GM12878 (cell line): ENCODE data around the gene LDB2. TPM values are rescaled to one million over a fixed set of nuclear protein-coding genes. Genes with fewer than 3 reads are reported as not detected.

ENCODE experiments used
- BACH1 ChIP-seq: fragments of 450-650 bp; IDR thresholded peaks from 2 replicates; pipeline ENCODE4 v1.6.1; 2017; ENCODE audit warnings: mild to moderate bottlenecking, borderline replicate concordance
- BMI1 ChIP-seq: fragments of 450-650 bp; IDR thresholded peaks from 2 replicates; pipeline ENCODE4 v1.6.1; 2016; ENCODE audit warnings: mild to moderate bottlenecking, moderate library complexity, borderline replicate concordance
- CBFB ChIP-seq: IDR thresholded peaks from 2 replicates; pipeline ENCODE4 v1.6.1; 2016; ENCODE audit warnings: antibody characterized with exemption, low read depth
- E2F8 ChIP-seq: fragments of 450-650 bp; IDR thresholded peaks from 2 replicates; pipeline ENCODE4 v1.6.1; 2018; ENCODE audit warnings: mild to moderate bottlenecking, low read depth, moderate library complexity; ENCODE audit not compliant: partially characterized antibody
- PRDM15 ChIP-seq: fragments of 450-650 bp; formaldehyde crosslinking; IDR thresholded peaks from 2 replicates; pipeline ENCODE4 v1.4.0; 2020; ENCODE audit warnings: mild to moderate bottlenecking, moderate library complexity
- RB1 ChIP-seq: fragments of 450-650 bp; formaldehyde crosslinking; IDR thresholded peaks from 2 replicates; pipeline ENCODE4 v1.6.1; 2017; ENCODE audit warnings: mild to moderate bottlenecking, borderline replicate concordance
- RBBP5 ChIP-seq: fragments of 200-600 bp; sonication (generic); conservative IDR thresholded peaks from 2 replicates; pipeline ENCODE4 v1.6.1; 2016
- RELA ChIP-seq: fragments of 450-650 bp; IDR thresholded peaks from 2 replicates; pipeline ENCODE4 v1.8.0; 2014; ENCODE audit warnings: borderline replicate concordance; ENCODE audit not compliant: partially characterized antibody
- SPI1 ChIP-seq: IDR thresholded peaks from 2 replicates; pipeline ENCODE4 v1.6.1; 2011; ENCODE audit warnings: low read depth, mild to moderate bottlenecking, low read length, moderate library complexity, borderline replicate concordance; ENCODE audit not compliant: insufficient read depth
- SREBF2 ChIP-seq: IDR thresholded peaks from 2 replicates; pipeline ENCODE4 v1.6.1; 2012; ENCODE audit warnings: mild to moderate bottlenecking, low read length
- SUZ12 ChIP-seq: fragments of 200-600 bp; sonication (generic); IDR thresholded peaks from one replicate; pipeline ENCODE4 v1.6.1; 2018; ENCODE audit warnings: antibody characterized with exemption, mild to moderate bottlenecking; ENCODE audit not compliant: unreplicated experiment
- YY1 ChIP-seq: IDR thresholded peaks from 2 replicates; pipeline ENCODE4 v1.6.1; 2011; ENCODE audit warnings: low read depth, mild to moderate bottlenecking, low read length
- polyA plus RNA-seq, 11 experiments: library from polyadenylated mRNA; depleted of rRNA in 4 of 11; unstranded in 6 of 11; stranded (reverse) in 5 of 11; fragments of >200 nt; fragmentation: Nextera tagmentation in 4 of 11; fragmentation: Illumina TruSeq in 1 of 11; extraction: Ambion mirVana in 4 of 11; extraction: Trizol in 1 of 11; gene quantifications; 1 replicate in 1 of 11; 2 replicates in 10 of 11; pipeline versions ENCODE4 v1.2.1 to v1.2.3, GENCODE V29; 2011 to 2016; ENCODE audit warnings: inconsistent platforms in 2 of 11, missing spikeins in 2 of 11, low read depth in 1 of 11
- total RNA-seq, 4 experiments: library from RNA; depleted of rRNA in 3 of 4; stranded (reverse); fragments of >200 nt in 3 of 4; fragmentation: Illumina TruSeq in 1 of 4; extraction: Trizol in 1 of 4; gene quantifications; 2 replicates each; pipeline versions ENCODE4 v1.2.1 to v1.2.3, GENCODE V29; 2013 to 2021

LDB2 gene
- total and polyA plus RNA-seq, 10 of the 15 experiments (the other 5 are each of a cell fraction or from before 2014, with no cell fraction given): 0.15 TPM; not detected in 9

GRCh38 chr4:16643893-16644292 is 254.6 kb downstream of the LDB2 start (continued):
- TF ChIP-seq E2F8: no peak
- TF ChIP-seq CBFB: no peak
- no peak for TF ChIP-seq RBBP5
- no peak for TF ChIP-seq SUZ12
- no peak for TF ChIP-seq PRDM15 (CRISPR knock-in tag)
- TF ChIP-seq RELA: no peak
- TF ChIP-seq YY1: no peak
- no peak for TF ChIP-seq RB1
- no peak for TF ChIP-seq BACH1
- TF ChIP-seq BMI1: no peak
- TF ChIP-seq SREBF2: no peak
- no peak for TF ChIP-seq SPI1
